Measurements from ENCODE around the gene DCUN1D1. TPM values are rescaled to one million over a fixed set of nuclear protein-coding genes. Genes with fewer than 3 reads are reported as not detected.

Gene DCUN1D1
- total RNA-seq, 1 experiment from 2014 or later = 99.3 TPM

GRCh38 chr3:182910936-182911781, 69.2 kb downstream of the DCUN1D1 start:
- Mint-ChIP-seq H3K4me3 (ENCODE audit: low read depth, unreplicated experiment) (no peak overlapping the region), H3K4me1 (ENCODE audit: low read depth, unreplicated experiment) (no peaks in the 10 kb centered on the region), H3K27ac (ENCODE audit: unreplicated experiment) (peak overlapping the region; percentile 1), H3K36me3 (ENCODE audit: insufficient read depth, unreplicated experiment) (no peaks in the 10 kb centered on the region), H3K27me3 (ENCODE audit: unreplicated experiment) (no peaks in the 10 kb centered on the region), H3K9me3 (ENCODE audit: low read depth, unreplicated experiment) (no peaks in the 10 kb centered on the region)
- intact Hi-C loops (cut with micrococcal nuclease; ENCODE audit: unreplicated experiment) = no loop called here
- no TSS peak for BruUV-seq (replicated peaks)
- DNase-seq = no peak
- CTCF ChIA-PET = no interaction called here
- no peak for TF ChIP-seq CTCF (IDR thresholded peaks at IDR 0.05; ENCODE audit: unreplicated experiment)

GRCh38 chr3:182909318-182910040, 70.9 kb downstream of the DCUN1D1 start:
- no peak overlapping the region for H3K27ac Mint-ChIP-seq (ENCODE audit: unreplicated experiment)
- H3K4me3 Mint-ChIP-seq (ENCODE audit: low read depth, unreplicated experiment) = no peak overlapping the region
- no peak for DNase-seq
- H3K9me3 Mint-ChIP-seq (ENCODE audit: low read depth, unreplicated experiment) = no peaks in the 10 kb centered on the region
- H3K27me3 Mint-ChIP-seq (ENCODE audit: unreplicated experiment) = no peaks in the 10 kb centered on the region
- peak; percentile 31 for TF ChIP-seq CTCF (IDR thresholded peaks at IDR 0.05; ENCODE audit: unreplicated experiment)
- BruUV-seq (replicated peaks) = no TSS peak
- no peaks in the 10 kb centered on the region for H3K4me1 Mint-ChIP-seq (ENCODE audit: low read depth, unreplicated experiment)
- intact Hi-C loops (cut with micrococcal nuclease; ENCODE audit: unreplicated experiment) = loop anchor here (2.0 to 5.0 kb wide), 2 partner anchors 195 to 478 kb away; no protein-coding TSS in a partner anchor
- CTCF ChIA-PET = interaction anchor here (0.6 kb wide), 2 partner anchors 37 to 195 kb away, joined by 3 to 4 read pairs; no protein-coding TSS in a partner anchor
- no peaks in the 10 kb centered on the region for H3K36me3 Mint-ChIP-seq (ENCODE audit: insufficient read depth, unreplicated experiment)

GRCh38 chr3:182908471-182908870, 71.9 kb downstream of the DCUN1D1 start:
- CTCF ChIA-PET = interaction anchor here (0.6 kb wide), 2 partner anchors 158 to 192 kb away, joined by 3 read pairs; no protein-coding TSS in a partner anchor
- Mint-ChIP-seq H3K9me3 (ENCODE audit: low read depth, unreplicated experiment) (no peaks in the 10 kb centered on the region), H3K27ac (ENCODE audit: unreplicated experiment) (no peak overlapping the region), H3K4me1 (ENCODE audit: low read depth, unreplicated experiment) (no peaks in the 10 kb centered on the region), H3K36me3 (ENCODE audit: insufficient read depth, unreplicated experiment) (no peaks in the 10 kb centered on the region), H3K4me3 (ENCODE audit: low read depth, unreplicated experiment) (no peak overlapping the region), H3K27me3 (ENCODE audit: unreplicated experiment) (no peaks in the 10 kb centered on the region)
- no TSS peak for BruUV-seq (replicated peaks)
- intact Hi-C loops (cut with micrococcal nuclease; ENCODE audit: unreplicated experiment) = loop anchor here (2.0 to 5.0 kb wide), 2 partner anchors 194 to 479 kb away; no protein-coding TSS in a partner anchor
- DNase-seq = no peak
- no peak for TF ChIP-seq CTCF (IDR thresholded peaks at IDR 0.05; ENCODE audit: unreplicated experiment)

GRCh38 chr3:182906036-182906435, 74.3 kb downstream of the DCUN1D1 start:
- CTCF ChIA-PET = no interaction called here
- intact Hi-C loops (cut with micrococcal nuclease; ENCODE audit: unreplicated experiment) = loop anchor here (5.0 kb wide), 1 partner anchor 481 kb away; no protein-coding TSS in a partner anchor
- H3K27me3 Mint-ChIP-seq (ENCODE audit: unreplicated experiment) = no peaks in the 10 kb centered on the region
- BruUV-seq (replicated peaks) = no TSS peak
- no peak for TF ChIP-seq CTCF (IDR thresholded peaks at IDR 0.05; ENCODE audit: unreplicated experiment)
- H3K27ac Mint-ChIP-seq (ENCODE audit: unreplicated experiment) = no peak overlapping the region
- no peak for DNase-seq
- H3K36me3 Mint-ChIP-seq (ENCODE audit: insufficient read depth, unreplicated experiment) = no peaks in the 10 kb centered on the region
- no peak overlapping the region for H3K4me3 Mint-ChIP-seq (ENCODE audit: low read depth, unreplicated experiment)
- H3K9me3 Mint-ChIP-seq (ENCODE audit: low read depth, unreplicated experiment) = no peaks in the 10 kb centered on the region
- no peaks in the 10 kb centered on the region for H3K4me1 Mint-ChIP-seq (ENCODE audit: low read depth, unreplicated experiment)
